Right lung (tissue), 5 donors: ENCODE results near the gene TMEM132D. TPM values are rescaled to one million over a fixed set of nuclear protein-coding genes. Genes with fewer than 3 reads are reported as not detected.

ENCODE experiments used
- DNase-seq, 2 donors: peaks; one replicate each; pipeline ENCODE4 v3.0.0-alpha.2; 2013
- polyA plus RNA-seq, 5 donors: library from polyadenylated mRNA; unstranded; fragments of 120-200 nt; gene quantifications; one replicate each; pipeline versions ENCODE4 v1.2.1 to v1.2.3, GENCODE V29; 2013; ENCODE audit warnings: inconsistent platforms in 1 of 5, low replicate concordance in 1 of 5; ENCODE audit not compliant: insufficient read length in 5 of 5, insufficient read depth in 1 of 5

The TMEM132D gene
- polyA plus RNA-seq, 5 donors, result 0.28 to 2.1 (median 0.79) TPM

- no peak for DNase-seq
Measured at GRCh38 chr12:129339336-129339735, 564.5 kb downstream of the TMEM132D start.

GRCh38 chr12:129337413-129337812 lies 566.4 kb downstream of the TMEM132D start:
- no peak for DNase-seq

- DNase-seq, result no peak
Measured at GRCh38 chr12:129335773-129336172, 568.1 kb downstream of the TMEM132D start.

- no peak for DNase-seq
Measured at GRCh38 chr12:129332286-129332685, 571.5 kb downstream of the TMEM132D start.

- DNase-seq, result no peak
Measured at GRCh38 chr12:129331356-129332085, 572.3 kb downstream of the TMEM132D start.

- DNase-seq, result no peak
Measured at GRCh38 chr12:129328235-129328634, 575.6 kb downstream of the TMEM132D start.

GRCh38 chr12:129325566-129325965 lies 578.3 kb downstream of the TMEM132D start:
- no peak for DNase-seq

- DNase-seq, result no peak
Measured at GRCh38 chr12:129312048-129312447, 591.8 kb downstream of the TMEM132D start.

- no peak for DNase-seq
Measured at GRCh38 chr12:129310346-129310745, 593.5 kb downstream of the TMEM132D start.

- DNase-seq, result no peak
Measured at GRCh38 chr12:129305851-129306250, 598.0 kb downstream of the TMEM132D start.

GRCh38 chr12:129304529-129304928 lies 599.3 kb downstream of the TMEM132D start:
- DNase-seq, result no peak

- DNase-seq, result no peak
Measured at GRCh38 chr12:129300011-129300410, 603.8 kb downstream of the TMEM132D start.

GRCh38 chr12:129298921-129299320 lies 604.9 kb downstream of the TMEM132D start:
- no peak for DNase-seq

GRCh38 chr12:129296671-129297070 lies 607.2 kb downstream of the TMEM132D start:
- DNase-seq, result no peak

- DNase-seq, result no peak
Measured at GRCh38 chr12:129294868-129295267, 609.0 kb downstream of the TMEM132D start.

- no peak for DNase-seq
Measured at GRCh38 chr12:129279771-129280170, 624.1 kb downstream of the TMEM132D start.

- DNase-seq, result no peak
Measured at GRCh38 chr12:129276361-129277060, 627.3 kb downstream of the TMEM132D start.

GRCh38 chr12:129269756-129270495 lies 633.9 kb downstream of the TMEM132D start:
- no peak for DNase-seq

GRCh38 chr12:129258781-129259318 lies 645.0 kb downstream of the TMEM132D start:
- no peak for DNase-seq

- no peak for DNase-seq
Measured at GRCh38 chr12:129257524-129257923, 646.3 kb downstream of the TMEM132D start.

- no peak for DNase-seq
Measured at GRCh38 chr12:129246630-129247029, 657.2 kb downstream of the TMEM132D start.

GRCh38 chr12:129245769-129246168 lies 658.1 kb downstream of the TMEM132D start:
- no peak for DNase-seq
